Activated naive CD4-positive, alpha-beta T cell treated with Interleukin-2 at 50 U/mL for 16 hours (primary cell): ENCODE results near the gene REEP1.
"Not testable (repeated sequence)": the region's sequence is repeated elsewhere in the genome, so short reads cannot be mapped to it uniquely, and the experiment has no call there.

Source experiments
- DNase-seq: peaks from one replicate; pipeline ENCODE4 v3.0.0-alpha.2; 2020

REEP1 gene

DNA sequence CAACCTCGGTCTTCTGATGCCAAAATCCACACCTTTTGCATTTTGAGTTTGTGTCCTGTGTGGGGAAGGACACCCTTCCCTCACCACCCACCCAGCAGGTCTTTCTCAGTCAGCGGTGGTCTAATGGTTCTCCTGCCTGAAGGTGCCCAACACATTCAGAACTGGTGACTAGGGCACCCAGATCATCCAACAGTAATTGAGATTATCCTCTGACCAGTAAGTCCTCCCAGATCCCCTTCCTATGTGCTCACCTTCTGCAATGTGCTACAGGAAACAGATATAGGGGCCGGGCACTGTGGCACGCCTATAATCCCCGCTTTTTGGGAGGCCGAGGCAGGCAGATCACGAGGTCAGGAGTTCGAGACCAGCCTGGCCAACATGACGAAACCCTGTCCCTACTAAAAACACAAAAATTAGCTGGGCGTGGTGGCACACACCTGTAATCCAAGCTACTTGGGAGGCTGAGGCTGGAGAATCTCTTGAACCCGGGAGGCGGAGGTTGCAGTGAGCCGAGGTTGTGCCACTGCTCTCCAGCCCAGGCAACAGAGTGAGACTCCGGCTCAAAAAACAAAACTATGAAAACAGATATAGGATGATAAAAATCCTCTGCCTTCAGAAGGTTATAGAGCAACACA, 56.2 kb downstream of the REEP1 start:
- no peak for DNase-seq

DNA sequence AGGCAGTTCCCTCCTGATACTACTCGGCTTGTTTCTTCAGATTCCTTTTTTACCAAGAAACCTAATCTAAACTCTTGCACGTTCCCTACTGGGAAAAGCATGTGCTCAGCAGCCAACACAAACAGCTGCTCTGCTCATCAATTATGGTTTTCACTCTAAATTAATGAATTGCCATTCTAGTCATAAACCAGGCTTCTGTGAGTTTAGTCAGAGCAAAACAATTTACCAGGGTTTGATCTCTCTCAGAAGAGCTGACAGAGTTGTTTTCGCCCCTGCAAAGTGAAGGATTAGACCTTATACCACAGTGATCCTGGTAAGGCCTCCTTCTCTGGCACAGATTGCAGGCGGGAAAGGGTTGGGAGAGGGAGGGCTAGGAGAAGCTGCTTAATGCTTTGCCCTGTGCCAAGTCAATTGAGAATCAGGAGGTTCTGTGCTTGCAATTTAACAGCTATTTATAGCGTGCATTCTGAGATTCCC, 57.2 kb downstream of the REEP1 start:
- no peak for DNase-seq

GRCh38 chr2:86275962-86276361, 61.5 kb downstream of the REEP1 start:
- DNase-seq = no peak

GRCh38 chr2:86275384-86275799, 62.0 kb downstream of the REEP1 start:
- DNase-seq = no peak

GRCh38 chr2:86274918-86275275, 62.5 kb downstream of the REEP1 start:
- DNase-seq = no peak

DNA sequence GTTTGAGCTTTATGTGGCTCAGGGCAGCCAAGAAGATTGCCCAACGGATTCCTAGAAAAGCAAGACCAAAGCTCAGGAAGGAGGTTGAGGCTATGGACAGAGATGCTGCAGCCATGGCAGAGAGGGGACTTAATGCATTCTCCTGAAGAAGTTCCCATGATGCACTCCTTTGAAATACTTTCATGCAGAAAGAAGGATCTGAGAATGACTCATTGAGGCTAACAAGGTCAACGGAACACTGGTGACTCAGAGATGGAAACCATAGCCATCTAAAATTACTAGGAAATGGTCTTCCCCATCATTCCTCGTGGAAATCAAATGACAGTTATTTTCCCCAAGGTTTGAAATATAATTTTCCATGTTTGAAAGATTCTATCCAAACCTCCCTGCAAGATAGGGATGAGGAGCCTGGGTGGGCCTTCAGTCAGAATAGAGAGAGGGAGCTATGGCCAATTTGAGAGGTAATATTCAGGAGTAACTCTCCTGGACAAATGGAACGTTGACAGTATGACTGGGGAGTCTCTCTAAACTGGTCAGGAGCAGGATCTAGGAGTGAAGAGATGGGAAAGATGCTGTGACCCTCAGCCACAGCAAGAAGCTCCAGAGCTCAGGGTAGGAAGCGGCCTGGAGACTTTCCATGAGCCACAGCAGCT, 63.0 kb downstream of the REEP1 start:
- DNase-seq = no peak

GRCh38 chr2:86272111-86272510, 65.3 kb downstream of the REEP1 start:
- DNase-seq = no peak

DNA sequence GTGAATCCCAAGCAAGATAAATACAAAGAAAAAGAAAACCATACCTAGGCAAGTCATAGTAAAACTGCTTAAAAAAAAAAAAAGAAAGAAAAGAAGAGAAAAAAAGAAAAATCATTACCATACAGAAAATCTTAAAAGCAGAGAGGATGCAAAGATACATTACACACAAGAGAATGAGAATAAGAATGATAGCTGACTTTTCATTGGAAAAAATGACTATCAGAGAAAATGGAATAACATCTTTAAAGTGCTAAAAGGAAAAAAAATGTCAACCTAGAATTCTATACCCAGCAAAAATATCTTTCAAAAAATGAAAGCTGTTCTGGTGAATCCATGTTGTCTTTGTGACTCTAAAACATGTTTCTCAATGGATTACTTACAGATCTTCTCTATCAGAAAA, 66.2 kb downstream of the REEP1 start:
- DNase-seq = no peak

DNA sequence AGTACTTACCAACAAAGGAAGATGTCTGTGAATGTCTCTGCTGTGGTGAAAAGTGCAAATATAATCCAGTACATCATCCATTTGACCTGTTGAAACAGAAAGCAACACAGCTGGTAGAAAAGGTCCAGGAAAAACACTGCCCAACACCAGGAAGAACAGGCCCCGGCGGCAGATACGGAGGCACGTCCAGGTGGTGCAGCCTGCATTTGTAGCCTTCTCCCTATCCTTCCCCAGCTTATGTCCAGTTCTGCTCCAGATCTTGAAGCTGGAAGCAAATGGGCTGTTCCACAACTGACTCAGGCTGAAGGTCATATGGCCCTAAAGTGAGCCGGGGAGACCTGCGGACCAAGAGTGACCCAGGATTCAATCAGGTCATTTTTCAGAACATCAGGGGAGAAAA, 73.5 kb downstream of the REEP1 start:
- no peak for DNase-seq

- no peak for DNase-seq
Measured at GRCh38 chr2:86260978-86261377, 76.4 kb downstream of the REEP1 start.

DNA sequence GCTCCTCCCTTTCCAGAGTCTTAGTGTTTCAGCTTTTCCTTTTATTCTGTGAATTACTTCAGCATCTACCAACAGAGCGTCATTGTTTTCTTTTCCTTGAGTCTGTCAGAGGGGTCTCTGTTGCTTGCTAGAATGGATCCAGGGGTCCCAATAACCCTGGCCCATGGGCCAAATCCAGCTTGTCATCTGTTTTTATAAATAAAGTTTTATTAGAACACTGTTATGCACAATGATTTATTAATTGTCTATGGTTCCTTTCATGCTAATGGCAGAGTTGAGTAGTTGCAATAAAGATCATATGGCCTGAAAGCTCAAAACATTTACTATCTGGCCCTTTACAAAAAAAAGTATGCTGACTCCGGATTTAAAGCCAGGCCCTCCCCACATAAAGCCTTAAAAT, 79.3 kb downstream of the REEP1 start:
- DNase-seq = no peak

- no peak for DNase-seq
Measured at GRCh38 chr2:86256982-86257381, 80.4 kb downstream of the REEP1 start.

DNA sequence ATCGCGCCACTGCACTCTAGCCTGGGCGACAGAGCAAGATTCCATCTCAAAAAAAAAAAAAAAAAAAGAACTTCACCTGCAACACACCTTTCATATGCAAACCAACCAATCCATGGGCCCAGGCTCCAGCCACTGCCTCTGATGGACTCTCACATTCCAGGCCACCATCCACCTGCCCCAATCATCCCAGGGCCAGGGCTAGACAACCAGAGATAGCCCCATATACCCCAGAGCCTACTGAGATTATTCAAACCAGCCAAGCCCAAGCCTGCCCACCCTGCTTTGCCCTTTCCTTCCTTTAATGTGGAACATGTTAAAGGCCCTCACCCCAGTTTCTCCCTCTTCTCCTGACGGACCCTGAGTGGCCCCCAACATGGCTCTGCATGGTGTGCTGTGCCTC, 81.1 kb downstream of the REEP1 start:
- DNase-seq = no peak

GRCh38 chr2:86254576-86255538, 82.6 kb downstream of the REEP1 start:
- DNase-seq = no peak

- DNase-seq = no peak
Measured at GRCh38 chr2:86253424-86253823, 84.0 kb downstream of the REEP1 start.

DNA sequence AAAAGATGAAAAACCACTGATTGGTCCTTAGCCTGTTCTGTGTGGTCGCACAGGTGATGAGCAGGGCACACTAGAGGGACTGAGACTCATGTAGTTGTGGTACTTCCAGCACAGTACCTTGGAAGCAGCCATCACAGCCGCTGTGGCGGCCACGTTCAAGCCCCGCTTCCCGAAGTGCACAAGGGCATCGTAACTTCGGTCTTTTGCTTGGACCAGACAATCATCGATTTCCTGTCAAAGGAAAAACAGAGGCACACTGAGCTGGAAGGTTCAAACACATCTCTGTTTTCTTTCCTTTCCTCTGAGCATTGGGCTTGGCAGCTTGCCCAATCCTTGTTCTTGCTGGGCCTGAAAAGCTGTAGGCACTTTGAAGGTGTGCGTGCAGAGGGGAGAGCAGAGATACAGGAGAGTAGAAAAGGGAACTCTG, 85.6 kb downstream of the REEP1 start:
- DNase-seq = no peak

DNA sequence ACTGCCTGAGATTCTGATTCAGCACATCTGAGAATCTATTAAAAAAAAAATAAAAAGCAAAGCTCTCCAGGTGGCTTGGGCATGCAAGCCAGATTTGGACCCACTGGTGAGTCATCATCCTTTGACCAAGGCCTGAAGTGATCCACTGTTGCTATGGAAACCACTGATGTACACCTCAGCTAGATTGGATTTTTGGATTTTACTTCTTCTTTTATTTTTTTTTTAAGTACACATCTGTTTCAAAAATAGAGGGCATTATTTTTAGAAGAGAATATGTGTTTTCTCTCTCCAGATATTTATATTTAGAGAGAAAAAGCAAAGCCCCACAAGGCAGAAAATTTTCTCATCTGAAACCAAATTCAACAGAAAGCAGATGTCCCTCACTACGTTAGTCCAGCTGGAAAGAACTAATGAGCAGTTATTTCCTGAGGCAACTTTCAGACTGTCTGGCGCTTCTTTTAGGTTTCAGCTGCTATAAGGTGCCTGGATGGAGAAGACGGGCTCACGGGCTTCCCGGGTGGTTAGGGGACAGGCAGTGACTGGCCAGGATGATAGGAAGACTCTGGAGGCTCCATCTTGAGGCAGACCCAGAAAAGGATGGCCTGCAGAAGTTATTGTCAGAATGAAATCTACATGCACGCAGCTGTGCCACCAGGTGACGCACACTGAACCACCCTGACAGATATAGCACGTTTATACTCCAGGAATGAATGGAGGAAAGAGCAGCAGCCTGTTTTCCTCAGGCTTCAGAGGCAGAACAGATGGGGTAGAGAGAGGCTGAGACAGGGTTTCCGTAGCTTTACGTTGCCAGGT, 87.6 kb downstream of the REEP1 start:
- DNase-seq = no peak

- no peak for DNase-seq
Measured at GRCh38 chr2:86249176-86249575, 88.2 kb downstream of the REEP1 start.

GRCh38 chr2:86245222-86245621, 92.2 kb downstream of the REEP1 start:
- DNase-seq = not testable (repeated sequence)

- not testable (repeated sequence) for DNase-seq
Measured at GRCh38 chr2:86244781-86245180, 92.6 kb downstream of the REEP1 start.

GRCh38 chr2:86243950-86244733, 93.3 kb downstream of the REEP1 start:
- no peak for DNase-seq

- DNase-seq = no peak
Measured at GRCh38 chr2:86243272-86243671, 94.2 kb downstream of the REEP1 start.
